GM21367 (cell line): Measurements from ENCODE around the gene DSC2.
"Not testable (repeated sequence)": the region's sequence is repeated elsewhere in the genome, so short reads cannot be mapped to it uniquely, and the experiment has no call there.

Experiments
- ATAC-seq: cut with Tn5 transposase; IDR thresholded peaks from one replicate; pipeline ENCODE4 v1.9.1; 2021; ENCODE audit not compliant: unreplicated experiment

The DSC2 gene

GRCh38 chr18:31045599-31045998 is 56.6 kb downstream of the DSC2 start:
- no peak for ATAC-seq

DNA sequence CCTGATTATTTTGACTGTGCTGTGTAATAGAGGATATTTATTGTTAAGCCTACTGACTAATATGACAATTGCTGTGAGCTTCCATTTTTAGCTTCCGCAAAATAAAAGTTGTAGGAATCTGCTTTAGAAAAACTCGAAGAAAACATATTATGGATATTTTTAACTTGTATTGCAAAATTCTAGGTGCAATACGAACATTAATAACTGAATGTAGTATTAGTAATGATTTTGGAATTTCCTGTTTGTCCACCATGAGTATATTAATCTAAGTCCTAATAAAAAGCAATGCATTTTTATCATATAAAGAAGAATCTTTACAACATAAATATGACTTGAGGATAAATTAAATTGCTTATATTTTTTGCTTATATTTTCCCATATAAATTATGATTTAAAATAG is 57.3 kb downstream of the DSC2 start:
- ATAC-seq, result no peak

DNA sequence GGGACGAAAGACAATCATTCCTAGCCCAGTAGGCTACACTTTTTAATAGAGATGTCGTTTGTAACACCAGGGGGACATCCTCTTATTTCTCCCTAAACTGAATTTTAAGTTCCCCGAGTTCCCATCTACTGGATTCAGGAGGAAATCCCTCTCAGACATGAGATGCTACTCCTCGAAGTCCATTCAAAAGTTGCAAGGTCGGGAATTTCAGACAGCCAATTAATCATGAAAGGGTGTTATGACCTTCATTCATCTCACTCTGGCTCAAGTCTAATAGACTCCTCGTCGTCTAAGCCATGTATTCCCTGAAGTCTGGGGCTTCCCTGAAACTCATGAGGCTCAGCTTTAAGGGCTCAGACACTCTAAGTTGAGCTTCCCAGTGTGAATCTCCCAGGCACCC is 58.5 kb downstream of the DSC2 start:
- ATAC-seq, result no peak

DNA sequence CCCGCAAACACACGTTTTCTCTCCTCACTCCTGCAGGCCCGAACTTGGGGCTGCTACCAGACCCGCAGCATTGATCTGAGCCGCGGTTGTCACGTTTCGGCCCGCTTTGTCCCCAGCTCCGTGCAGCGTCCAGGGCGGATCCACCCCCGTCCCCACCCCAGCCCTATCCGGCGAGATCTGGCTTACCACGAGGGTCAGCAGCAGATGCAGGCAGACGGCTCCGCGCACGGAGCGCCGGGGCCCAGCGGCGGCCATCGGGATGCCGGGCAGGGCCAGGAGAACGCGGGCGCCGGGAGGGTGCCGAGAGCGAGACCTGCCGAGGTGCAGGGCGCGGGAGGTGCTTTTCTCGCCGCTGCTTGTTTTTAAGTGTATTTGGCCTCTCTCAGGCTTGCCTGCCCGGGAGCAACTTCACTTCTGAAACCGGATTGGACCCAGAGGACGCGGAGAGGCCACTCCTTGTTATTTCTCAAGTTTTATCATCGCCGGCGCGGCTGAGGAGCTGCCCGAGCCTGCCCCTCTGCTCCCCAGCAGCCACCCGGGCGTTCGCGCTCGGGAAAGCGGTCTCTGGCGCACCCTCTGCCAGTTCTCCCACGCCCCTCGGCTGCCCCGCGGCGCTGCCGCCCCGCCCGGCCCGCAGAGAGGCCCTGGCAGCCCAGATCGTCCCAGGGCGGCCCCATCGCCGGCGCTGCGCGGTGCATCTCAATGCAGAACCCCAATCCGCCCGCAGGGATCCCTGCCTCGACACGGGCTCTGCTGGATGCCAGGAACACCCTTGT is 59.6 kb downstream of the DSC2 start, which contains the start of gene DSC3:
Gene DSC3, minus strand, starts transcription at position 337 of the 776 bp plus-strand sequence. Its CDS starts 82 bp downstream, at position 255.
- ATAC-seq, result no peak

DNA sequence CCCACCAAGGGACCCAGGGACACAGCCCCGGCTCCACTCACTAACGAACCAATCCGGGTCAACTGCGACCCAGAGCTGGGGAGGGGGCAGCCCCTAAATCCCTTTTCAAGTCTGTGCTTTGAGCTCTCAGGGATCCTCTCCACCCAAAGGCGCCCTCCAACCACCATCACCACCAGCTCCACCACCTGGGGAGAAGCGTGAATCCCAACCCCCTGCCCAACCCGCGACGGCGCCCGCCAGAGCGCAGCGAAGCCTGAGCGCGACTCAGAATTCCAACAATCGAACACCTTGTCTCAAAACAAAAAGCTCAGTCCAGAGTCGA is 60.2 kb downstream of the DSC2 start:
- no peak for ATAC-seq

GRCh38 chr18:31041271-31042083 is 60.7 kb downstream of the DSC2 start:
- no peak for ATAC-seq

DNA sequence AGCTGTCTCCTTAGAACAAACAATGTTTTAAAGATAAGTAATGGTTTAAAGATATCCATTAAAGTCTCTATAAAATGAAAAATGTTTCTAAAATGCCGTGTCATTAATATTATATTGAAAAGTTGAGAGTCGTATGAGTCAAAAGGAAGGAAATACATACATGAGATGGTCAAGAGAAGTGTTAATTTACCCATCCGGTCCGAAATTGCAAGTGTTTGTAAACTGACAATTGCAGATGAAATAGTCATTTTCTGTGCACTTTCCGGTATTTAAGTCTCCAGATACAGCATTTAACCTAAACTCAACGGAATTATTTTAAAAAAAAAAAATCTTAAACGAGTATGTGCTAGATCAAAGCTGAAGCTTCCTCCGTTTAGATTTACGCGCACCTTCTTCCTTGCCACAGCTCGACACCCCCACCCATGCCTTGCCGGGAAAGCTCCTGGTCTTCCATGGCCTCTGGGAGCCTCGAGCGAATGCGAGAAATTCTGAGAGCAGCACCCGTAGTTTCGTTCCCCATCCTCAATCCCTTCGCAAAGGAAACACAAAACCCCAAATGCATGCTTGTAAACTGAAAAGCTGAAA is 61.4 kb downstream of the DSC2 start:
- no peak for ATAC-seq

DNA sequence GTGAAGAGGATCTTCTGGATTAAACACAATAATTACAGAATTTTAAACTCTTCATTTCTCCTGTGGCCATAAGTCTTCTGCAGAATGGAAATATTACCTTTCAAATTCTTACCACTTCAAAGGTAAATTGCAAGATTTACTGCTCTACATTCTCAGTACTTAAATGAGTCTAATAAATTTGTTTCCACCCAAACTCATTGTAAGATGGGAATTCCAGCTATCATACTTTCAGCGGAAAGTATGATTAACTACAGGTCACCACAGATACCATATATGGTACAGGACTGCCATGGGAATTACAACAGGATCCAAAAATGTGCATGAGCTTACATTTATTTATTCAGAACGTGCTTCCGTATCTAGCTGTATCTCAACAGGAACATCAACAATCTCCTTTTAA is 62.8 kb downstream of the DSC2 start:
- no peak for ATAC-seq

DNA sequence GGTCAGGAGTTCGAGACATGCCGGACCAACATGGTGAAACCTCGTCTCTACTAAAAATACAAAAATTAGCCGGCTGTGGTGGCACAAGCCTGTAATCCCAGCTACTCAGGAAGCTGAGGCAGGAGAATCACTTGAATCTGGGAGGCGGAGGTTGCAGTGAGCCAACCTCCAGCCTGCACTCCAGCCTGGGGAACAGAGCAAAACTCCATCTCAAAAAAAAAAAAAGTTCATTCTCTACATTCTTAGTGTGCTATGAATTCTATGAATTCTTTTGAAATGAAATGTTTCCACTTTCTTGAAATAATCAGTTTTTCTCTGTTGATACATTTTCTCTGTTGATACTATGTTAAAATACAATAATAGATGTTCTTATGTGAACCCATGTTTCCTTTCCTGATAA is 64.5 kb downstream of the DSC2 start:
- not testable (repeated sequence) for ATAC-seq

DNA sequence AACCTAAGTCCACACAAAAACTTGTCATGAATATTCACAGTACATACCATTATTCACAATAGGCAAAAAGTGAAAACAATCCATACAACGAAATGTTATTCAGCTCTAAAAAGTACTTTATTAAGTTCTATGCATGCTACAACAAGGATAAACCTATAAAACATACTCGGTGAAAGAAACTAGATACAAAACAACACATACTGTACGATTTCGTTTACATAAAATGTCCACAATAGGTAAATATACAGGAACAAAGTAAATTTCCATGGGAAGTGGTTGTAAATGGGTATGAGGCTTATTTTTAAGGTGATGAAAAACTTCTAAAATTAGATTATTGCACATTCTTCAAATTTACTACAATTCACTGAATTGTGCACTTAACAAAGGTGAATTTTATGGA is 67.7 kb downstream of the DSC2 start:
- ATAC-seq, result no peak

DNA sequence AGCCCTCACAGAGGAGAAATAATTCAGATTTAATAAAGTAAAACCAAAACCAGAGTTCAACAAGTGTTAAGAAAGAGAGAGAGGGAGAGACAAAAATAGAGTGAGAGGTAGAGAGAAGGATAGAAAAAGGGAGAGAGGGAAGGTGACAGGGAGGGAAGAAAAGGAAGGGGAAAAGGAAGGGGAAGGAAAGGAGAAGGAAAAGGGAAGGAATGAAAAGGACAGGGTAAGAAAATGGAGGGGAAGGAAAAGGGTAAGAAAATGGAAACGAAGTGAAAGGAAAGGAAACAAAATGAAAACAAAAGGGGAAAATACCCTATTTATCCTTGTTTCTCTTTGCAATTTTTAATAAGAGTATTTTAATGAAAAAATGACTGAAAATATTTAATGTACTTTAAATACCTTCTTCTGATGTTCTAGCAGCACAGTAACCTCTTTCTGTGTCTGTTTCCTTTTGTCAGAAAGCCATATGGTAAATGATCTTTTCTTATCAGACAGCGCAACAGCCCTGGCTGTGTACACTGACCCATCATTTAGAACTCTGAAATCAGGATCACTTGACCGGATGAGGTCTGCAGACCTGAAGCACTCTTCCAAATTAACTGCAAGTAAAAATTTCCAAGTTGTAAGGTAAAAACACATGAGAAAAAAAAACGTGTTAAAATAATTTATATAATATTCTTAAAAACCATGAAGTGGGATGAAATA is 71.5 kb downstream of the DSC2 start:
- ATAC-seq, result no peak

DNA sequence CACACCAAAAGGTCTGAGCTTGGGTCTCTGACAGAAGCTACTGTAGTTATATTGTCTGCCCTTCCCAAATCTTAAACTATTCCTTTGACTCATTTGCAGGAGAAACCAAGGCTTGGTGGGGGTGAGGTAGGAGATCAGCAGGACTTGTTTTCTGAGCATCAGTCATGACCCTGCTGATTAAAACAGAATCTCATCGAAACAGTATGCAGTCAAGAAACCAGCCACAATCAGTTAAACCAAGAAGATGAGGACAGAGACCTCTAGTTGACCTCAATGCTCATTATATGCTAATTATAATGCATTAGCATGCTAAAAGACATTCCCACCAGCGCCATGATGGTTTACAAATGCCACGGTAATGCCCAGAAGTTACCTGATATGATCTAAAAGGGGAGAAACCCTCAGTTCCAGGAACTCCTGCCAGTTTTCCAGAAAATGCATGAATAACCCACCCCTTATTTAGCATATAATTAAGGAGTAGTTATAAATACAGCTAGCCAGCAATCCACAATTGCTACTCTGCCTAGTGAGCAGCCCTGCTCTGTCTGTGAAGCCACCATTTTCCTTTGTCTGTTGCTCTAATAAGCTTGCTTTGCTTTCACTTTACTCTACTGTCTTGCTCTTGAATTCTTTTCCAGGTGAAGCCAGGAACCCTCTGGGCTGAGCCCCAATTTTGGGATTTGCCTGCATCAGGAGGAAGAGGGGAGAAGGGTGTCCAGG is 86.3 kb downstream of the DSC2 start:
- ATAC-seq, result no peak

DNA sequence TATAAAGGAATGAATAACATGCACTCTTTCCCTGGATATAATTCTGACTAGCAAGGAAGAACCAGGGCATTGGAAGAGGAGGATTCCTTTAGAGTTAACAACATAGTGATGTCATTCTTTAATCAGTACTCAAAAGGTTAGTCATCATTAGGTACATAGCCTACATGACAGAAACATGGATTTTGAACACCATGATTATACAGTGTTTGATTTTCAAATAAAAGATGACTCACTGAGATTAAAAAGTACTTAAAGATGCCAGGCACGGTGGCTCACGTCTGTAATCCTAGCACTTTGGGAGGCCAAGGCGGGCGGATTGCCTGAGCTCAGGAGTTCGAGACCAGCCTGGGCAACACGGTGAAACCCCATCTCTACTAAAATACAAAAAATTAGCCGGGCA is 90.8 kb downstream of the DSC2 start:
- not testable (repeated sequence) for ATAC-seq

- no peak for ATAC-seq
Measured at GRCh38 chr18:31010601-31011000, 91.6 kb downstream of the DSC2 start.
